Measurements from ENCODE around the gene STK39.

STK39 gene

DNA sequence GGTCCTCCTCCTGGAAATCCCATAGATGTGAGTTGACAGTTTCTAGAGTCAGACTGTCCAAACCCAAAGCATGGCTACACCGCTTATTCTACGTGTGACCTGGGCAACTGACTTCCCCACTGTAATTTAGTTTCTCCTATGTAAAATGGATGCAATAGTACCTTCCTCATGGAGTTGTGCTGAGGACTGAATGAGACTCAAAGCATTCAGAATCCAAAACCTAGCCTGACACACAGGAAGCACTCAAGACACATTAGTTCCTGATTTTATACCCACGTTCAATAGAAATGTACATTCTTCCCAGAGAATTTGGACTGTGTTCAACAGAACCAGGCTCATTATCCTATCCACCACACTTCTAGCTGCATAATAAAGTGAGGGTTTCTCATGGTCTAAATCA, 88.8 kb downstream of the STK39 start:
- DNase-seq (ENCODE audit: low read depth): no peak

DNA sequence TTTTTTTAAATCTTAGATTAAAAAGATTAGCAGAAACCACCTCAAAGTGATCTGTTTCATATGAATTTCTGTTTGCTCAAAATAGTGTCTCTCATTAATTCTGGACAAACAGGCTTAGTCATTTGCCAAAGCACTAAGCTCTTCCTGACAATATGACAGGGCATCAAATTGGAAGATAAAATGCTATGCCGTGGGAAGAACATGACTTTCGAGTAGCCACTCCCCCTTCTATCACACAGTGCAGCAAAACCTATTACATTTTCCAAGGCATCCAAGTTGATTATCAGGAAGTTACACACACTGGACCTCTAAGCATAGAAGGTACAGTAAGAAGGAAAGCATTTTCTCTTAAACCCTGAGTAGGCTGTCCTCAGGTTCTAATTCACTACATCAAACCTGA, 89.5 kb downstream of the STK39 start:
- no peak for DNase-seq (ENCODE audit: low read depth)

DNA sequence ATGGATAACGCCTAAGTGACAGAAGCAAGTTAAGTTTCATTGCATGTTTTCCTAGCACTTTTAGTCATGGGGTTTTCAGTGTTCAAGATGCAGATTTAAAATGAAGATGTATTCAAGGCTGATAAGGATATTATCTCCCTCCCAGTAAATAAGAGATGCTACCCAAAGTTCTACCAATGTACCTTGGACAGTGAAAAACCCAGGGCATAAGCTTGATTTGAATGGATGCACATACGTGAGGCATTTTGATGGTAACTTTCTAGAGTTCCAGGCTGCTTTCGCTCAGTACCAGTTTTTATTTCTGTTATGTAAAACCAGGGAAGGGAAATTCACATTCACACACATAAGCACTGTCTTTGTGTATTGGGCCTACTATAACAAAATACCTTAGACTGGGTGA, 90.3 kb downstream of the STK39 start:
- DNase-seq (ENCODE audit: low read depth): no peak

DNA sequence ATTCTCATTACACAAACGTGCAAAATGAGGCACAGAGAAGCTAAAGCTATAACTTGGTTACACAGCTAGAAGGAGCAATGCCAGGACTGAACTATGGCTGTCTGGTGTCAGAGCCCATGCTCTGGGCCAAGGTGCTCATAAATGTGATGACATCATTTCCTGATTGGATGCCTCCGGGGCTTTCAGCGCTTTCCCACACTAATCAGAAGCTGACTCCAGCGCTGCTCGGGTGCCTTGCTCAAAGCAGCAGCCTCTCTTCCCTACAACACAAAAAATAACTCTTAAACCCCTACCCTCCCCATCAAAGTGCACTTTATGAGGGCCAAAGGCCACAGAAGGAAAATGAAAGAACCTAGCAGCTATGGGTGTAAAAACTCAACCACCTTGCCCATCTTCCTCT, 90.7 kb downstream of the STK39 start:
- DNase-seq (ENCODE audit: low read depth): no peak

DNA sequence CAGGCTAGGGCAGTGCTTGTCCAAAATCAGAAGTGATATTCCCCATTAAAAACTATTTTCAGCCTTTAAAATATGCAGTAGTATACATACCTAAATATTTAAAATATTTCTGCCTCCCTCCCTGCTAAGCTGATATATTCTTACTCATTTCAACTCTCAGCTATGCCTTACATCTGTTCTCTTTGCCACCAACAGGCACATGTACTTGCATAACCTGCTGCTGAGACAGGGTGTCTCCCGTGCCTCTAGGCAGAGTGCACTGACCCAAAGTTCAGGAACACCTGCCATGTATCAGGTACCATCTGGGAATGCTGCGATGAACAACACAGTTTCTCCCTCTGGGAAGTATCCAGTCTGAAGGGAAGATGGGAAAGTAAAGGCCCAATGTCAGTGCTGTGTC, 91.7 kb downstream of the STK39 start:
- no peak for DNase-seq (ENCODE audit: low read depth)

DNA sequence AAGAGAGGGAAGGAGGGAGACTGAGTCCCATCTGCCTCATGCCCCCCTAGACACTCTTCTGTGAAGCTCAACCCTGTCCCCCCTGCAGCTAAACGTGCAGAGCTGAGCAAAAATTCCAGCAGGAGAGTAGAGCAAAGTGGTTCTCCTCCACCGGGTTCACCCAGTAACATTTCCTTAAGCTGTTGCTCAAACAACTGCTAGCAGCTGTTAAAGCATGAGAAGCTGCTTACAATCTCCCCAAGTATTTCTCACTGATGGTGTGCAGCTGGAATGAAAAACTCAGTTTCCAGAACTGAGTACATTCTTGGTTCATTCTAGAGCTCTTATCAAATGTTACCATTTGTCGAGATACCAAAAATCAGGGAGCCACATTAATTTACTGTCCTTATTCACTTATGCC, 92.3 kb downstream of the STK39 start:
- no peak for DNase-seq (ENCODE audit: low read depth)

DNA sequence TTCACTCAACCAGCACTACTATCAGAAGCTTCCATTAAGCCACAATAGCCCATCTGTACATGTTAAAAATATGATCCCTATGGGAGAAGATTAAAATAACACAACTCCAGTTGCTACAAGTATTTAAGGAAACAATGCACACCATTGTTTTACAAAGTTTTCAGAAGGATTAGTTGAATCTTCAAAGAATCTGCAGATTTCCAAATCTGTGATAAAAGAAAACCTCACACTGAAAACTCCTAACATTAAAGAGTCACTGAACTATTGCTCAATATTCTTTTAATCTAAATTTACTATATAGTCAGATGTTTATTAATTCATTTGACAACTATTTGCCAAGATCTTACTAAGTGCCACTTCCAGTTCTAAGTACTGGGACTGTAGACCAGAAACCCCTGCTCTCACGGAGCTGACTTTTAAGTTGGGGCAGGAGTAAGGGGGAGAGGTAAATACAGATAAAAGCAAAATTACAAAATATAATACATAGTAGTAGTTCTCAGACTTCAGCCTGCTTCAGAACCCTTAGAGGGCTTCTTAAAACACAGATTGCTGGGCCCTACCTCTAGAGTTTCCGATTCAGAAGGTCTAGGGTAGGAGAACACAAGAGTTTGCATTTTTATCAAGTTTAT, 94.4 kb downstream of the STK39 start:
- DNase-seq (ENCODE audit: low read depth): no peak

DNA sequence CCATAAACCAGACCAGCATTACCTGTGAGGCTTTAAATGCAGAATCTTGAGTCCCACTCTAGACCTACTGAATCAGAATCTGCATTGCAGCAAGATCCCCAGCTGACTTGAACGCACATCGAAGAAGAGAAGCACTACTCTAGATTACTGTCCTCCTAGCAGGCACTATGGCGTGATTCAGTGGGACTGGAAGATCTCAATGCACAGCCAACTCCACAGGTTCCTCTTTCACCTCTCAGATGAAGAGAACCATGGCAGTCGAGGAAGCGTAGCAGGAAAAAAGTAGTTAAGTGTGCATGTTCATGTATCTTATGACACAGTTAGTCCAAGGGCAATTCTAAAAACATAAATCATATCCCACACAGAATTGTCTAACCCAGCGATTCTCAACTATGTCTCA, 97.4 kb downstream of the STK39 start:
- no peak for DNase-seq (ENCODE audit: low read depth)

DNA sequence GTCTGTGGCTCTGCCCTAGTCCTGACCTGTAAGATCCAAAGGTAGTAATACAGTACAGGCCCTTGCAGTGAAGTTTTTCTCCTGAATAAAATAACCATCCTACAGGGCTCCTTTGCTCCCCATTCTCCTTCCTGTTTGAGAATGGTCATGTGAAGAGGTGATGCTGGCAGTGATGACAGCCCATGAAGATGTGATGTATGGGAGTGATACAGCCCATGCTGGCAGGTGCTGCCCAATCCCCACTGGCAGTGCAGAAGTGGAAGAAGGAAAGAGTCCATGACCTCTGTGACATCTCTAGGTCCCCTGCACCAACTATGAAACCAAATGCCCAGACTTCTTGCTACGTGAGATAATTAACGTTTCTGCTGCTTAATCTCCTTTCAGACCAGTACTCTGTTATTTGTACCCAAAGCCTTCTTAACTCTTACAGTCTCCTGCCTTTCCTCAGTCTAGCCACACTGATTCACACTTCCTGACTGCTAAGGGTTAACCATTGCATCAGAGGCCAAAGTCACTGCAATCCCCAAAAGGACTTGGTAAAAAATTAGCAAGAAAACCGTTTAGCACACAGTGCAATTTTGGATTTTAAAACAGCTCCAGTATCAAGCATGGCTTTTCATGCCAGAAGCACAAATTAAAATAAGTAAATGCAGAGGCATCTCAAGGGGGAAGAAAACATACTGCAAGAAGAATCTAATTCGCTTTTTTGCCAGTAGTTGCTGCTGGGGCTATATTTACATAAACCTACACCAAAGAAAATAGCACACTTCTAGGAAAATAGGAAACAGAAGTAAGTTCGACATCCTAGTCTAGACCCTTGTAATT, 98.0 kb downstream of the STK39 start:
- DNase-seq (ENCODE audit: low read depth): no peak

DNA sequence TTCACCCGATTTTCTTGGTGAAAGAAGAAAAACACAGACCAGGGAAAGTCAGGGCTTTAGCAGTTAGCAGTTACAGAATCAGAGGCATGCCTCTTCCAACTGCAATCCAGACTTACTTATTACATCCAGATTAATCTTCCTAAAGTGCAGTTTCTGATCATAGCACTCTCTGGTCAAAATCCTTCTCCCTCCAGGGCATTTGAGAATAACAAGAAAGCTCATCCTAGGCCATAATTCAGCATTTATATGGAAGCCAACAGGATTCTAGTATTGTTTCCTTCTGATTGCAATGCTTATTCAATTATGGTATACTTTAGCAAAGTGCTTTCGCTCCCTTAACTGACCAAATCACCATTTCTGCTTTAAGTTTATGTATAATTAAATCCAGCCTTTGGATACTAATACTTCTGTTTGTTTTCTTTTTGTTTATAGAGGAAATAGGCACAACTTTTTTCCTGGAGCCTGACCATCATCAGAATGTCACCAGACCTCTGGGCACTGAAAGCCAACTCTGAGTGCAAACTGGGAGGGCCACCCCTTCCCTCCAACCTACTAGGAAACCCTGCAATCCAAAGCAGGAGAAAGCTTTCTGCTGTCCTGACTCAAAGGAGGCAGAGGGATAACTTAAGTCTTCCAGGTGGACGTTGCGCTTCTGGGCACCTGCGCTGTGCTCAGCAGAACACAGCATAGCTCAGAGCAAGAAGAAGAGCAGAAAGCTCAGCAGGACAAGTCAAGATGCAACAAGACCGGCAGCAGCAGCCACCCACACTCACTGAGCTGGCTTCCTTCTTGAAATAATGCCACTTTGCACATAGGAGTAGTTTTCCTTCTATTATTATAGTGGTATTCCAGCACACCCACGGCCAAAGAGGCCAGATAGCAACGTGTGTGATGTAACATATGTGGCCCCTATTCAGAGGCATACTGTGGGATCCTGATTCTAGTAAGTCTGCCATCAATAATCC, 99.3 kb downstream of the STK39 start:
- DNase-seq (ENCODE audit: low read depth): no peak

DNA sequence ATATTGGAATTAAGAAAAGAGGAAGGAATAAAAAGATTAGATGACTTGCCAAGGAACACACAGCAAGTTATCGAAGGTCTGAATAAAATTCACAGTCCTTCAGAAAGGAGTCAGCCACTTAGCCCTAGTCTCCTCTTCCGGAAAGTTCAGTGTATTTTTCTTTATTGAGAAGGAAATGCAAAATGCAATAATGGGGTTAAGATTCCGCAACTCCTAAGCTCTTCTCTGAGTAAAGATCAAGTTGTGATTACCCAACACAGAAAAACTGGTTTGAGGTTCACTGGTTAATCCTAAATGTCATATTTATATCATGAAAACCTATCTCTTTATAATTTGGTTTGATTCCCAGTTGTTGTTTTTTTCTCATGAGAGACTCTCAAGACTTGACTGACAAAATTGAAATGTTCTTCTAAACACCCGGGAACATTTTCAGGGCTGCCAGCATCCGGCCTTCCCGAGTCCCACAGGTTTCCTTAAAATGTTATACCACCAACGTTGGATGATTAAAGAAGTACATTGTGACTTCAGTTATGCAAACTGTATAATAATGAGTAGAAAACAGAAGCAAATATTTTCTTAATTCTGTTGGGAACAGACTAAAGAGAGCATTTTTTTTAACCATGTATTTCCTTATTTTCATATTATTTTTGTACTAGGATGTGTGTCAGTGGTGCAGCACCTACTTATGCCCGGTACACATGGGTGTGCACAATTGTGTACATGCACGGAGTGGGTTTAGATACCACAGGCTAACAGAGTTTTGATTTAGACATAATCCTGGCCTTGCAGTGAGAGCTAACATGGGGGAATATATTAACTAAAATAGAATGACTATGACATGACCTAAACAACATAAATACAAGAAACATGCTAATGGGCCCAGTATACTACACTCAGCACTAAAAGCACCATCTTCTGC, 100.2 kb downstream of the STK39 start:
- DNase-seq (ENCODE audit: low read depth): no peak

DNA sequence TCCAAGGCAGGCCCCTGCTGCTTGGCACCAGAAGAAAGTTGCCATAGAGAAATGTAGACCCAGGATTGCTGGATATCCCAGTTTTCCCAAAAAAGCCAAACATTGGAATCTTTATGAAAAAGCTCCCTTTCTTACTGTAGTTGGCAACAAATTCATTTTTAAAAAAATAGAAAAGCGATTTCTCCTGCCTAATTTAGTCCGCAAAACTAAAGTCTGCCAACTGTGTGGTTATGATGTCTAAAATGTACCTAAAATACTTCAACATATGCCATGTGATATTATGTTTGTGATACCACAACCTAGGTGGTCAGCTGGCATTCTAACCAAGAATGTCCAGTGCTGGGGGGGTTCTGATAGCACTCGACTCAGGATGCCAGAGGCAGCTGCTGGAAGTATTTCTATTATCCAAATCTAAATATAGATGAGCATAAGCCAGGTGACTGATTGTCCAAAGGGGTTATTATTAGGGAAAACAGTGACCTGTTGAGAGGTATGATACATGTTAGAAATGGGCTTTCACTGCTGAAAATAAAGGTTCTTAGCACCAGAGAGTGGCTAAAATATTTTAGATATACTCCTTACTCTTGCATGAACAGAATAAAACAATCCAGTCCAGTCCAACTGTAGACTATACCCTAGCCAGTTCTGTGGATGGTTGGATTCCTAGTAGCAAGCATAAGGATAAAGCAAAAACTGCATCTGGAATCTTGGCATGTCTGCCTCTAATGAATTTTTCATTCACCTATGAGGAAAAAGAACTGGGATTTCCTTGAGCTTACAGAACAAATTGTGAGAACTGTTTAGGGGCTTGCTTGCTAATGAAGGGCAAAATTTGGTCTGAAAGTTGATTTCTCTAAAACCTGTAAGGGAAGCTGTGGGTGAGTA, 101.7 kb downstream of the STK39 start:
- DNase-seq (ENCODE audit: low read depth): no peak

DNA sequence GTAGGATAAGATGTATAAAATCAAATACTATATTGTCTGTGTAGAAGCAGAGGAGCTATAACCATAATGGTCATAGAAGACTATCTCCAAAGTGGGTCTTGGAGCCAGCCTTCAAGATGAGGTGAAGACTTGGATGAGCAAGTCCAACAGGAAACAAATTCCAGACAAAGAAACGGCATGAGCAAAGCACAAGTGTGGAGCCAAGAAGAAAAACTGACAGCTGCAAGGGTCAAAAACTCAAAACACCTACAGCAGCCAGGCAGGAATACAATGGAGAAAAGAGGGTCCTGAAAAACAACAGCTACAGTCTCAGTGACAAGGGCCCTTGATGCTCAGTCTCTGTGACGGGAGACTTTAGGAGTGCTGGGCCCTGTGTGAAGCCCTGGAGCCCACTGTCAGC, 102.4 kb downstream of the STK39 start:
- no peak for DNase-seq (ENCODE audit: low read depth)

DNA sequence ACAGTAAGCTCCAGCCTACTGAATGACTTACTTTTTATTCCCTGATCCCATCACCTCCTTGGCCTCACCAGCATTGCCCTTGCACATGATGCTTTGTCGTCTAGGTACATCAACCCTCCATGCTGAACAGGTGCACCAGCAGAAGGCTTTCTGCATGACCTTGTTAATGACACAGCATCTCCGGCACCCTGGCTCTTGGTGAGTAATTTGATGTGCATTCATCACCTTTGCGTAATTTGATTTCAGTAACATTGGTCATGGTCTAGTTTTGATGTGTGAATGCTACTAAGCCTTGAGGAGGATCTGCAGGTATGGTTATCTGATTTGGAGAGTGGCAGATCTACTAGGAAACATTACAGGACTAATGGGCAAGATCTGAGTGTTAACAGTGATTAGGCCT, 103.6 kb downstream of the STK39 start:
- DNase-seq (ENCODE audit: low read depth): no peak

DNA sequence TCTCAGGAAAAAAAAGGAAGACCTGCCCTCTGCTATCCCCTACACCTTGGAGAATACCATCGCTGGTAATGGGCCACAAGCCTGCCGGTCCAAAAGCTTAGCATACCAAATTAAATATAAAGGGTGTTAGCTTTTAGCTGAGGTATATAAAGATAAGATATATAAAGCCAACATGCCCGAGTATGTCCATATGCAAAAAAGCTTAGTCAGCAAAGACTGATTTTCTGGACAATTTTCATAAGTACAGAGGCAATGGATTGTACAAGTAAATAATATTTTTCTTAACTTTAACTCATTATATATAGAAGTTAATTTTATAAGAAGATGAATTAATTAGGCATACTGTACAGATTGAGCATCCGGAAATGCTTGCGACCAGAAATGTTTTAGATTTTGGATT, 106.5 kb downstream of the STK39 start:
- no peak for DNase-seq (ENCODE audit: low read depth)

DNA sequence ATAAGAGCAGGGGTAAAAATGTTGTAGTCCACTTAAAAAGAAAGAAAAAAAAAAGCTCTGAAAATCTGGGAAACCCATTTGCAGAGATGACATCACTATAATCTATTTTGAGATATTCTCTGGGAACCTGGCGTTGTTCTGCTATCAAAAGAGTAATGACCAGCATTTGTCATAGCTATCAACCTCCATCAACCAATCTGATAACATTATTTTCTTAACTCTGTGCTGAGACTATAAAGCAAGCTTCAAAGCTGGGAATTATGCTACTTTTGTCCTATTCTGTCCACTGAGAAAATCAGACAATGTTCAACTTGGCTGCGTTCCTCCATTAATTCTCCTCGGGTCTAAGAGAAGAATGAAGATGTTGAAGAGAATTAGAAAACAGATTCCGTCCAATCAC, 107.5 kb downstream of the STK39 start:
- DNase-seq (ENCODE audit: low read depth): no peak

DNA sequence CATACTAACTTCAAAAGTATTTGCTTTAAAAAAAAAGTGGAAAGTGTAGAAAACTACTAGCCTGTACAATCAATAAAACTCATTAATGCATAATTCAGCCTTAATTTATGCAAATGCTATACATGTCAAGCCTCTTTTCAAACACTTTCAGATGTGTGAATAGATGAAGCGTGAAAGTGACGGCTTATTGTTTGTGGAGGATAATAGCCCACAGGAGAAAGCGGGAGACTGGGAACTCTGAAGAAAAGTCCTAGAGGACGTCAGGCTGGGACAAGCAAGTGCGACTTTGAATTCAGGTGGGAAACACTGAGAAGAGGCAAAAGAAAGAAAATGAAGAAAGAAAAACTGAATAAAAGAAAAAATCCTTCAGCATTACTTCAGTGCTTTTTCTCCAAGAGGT, 108.5 kb downstream of the STK39 start:
- no peak for DNase-seq (ENCODE audit: low read depth)

DNA sequence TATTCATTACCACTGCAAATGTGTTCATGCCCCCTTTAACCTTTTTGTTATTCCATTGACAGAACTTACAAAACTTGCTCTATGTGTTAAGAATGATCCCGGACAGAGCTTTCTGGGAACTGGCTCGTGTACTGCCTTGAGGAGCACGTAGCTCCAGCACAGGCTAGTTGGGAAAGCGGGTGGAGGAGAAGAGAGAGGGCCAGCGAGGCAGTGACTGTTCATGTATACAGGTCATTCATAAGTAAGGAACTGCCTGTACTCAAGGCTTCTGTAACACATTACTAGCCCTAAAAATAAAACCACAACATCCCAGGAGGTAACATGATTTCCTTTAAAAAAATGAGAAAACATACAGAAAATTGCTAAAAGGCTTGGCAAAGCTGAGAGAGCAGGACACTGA, 109.0 kb downstream of the STK39 start:
- DNase-seq (ENCODE audit: low read depth): no peak

DNA sequence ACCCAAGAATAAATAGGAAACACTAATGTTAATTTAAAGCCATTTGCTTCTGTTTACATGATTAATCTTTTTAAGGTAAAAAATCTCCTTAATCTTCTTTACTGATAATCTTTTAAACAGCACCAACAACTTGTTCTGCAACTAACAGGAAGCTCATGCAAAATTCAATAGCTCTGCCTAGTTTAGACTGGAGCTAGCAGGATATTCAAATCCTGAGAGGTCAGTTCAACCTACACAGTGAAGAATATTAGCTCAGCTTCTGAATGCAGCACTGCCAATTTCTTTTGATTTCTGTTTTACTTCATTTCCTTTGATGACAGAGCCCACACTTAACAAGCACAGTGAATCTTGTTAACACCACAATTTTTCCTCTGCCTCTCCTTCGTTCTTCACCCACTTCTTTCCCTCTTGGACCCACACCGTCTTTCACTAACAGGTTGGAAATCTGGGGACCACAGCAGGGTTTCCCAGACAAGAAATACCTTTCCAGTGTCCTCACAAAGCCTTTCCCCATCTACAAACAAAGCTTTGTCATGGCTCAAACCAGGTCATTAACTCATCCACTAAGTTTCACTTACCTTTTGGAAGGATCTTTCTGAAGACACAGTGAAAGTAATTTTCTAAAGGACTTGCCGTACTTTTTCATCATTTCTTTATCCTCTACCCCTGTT, 109.8 kb downstream of the STK39 start:
- no peak for DNase-seq (ENCODE audit: low read depth)

DNA sequence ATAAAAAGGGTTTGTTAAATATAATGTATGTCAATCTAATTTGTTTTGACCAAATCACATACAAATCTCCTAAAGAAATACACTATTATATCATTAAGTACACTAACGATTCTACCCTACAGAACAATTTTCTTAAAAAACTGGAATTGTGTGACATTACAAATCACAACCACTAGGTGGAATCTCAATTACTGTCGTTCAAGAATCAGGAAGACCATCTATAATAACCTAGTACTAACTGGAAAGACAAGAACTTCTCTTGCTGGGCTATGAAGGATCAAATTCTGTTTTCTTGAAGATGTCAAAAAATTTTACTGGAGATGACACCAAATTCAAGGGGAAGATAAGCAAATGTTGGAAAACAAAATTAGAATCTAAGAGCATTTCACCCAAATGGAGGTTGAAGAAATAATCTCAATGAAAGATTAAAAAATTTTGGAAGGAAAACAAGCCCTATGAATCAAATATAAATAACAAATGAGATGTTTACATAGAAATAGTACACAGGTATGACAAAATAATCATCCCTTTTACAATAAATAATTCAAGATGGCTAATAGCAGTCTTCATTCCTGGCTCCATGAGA, 110.9 kb downstream of the STK39 start:
- no peak for DNase-seq (ENCODE audit: low read depth)
